Caco-2 (cell line): Measurements from ENCODE around the gene ZBTB38. TPM values are rescaled to one million over a fixed set of nuclear protein-coding genes. Genes with fewer than 3 reads are reported as not detected.
A peak's percentile ranks its signal among the peaks of the same experiment; 100 is the strongest.

ENCODE experiments used
- BruUV-seq: library from RNA; stranded (reverse); fragments of 400-500 nt; replicated peaks from 2 replicates; lab custom pipeline; 2021; lab: Mats Ljungman, UMichigan
- CTCF ChIA-PET: fragments of 300-600 bp; sonication (Branson Sonifier 250); formaldehyde crosslinking; loops from one replicate; lab custom pipeline; 2022; ENCODE audit warnings: antibody characterized with exemption; lab: Charles Lee
- POLR2A ChIA-PET: fragments of 300-600 bp; sonication (Branson Sonifier 250); formaldehyde crosslinking; loops from one replicate; lab custom pipeline; 2022; ENCODE audit warnings: antibody characterized with exemption; lab: Charles Lee
- DNase-seq, 2 experiments: peaks; one replicate each; pipeline versions ENCODE4 v3.0.0 to v3.0.0-alpha.2; 2020 to 2022
- H3K27me3 ChIP-seq: replicated peaks from 2 replicates; pipeline ENCODE4 v1.6.0; 2011; ENCODE audit warnings: low read length; ENCODE audit not compliant: control insufficient read depth, insufficient read depth
- H3K36me3 ChIP-seq: 2 replicates; pipeline ENCODE4 v1.5.1; 2011; ENCODE audit warnings: low read length; ENCODE audit not compliant: control insufficient read depth, insufficient read depth
- H3K4me1 ChIP-seq: fragments of 250-450 bp; sonication (Bioruptor Pico); 2 replicates; pipeline ENCODE4 v1.5.1; 2020; ENCODE audit warnings: mild to moderate bottlenecking
- H3K4me3 ChIP-seq: 2 replicates; pipeline ENCODE4 v1.5.1; 2011; ENCODE audit warnings: low read depth, mild to moderate bottlenecking, control low read depth, low read length
- H3K9me3 ChIP-seq: fragments of 250-450 bp; sonication (Bioruptor Pico); 2 replicates; pipeline ENCODE4 v1.5.1; 2020; ENCODE audit warnings: mild to moderate bottlenecking, moderate library complexity
- H3K27ac Mint-ChIP-seq: one replicate; pipeline ENCODE4 v1.8.0; 2022; ENCODE audit warnings: mixed read lengths; ENCODE audit not compliant: unreplicated experiment
- H3K27me3 Mint-ChIP-seq: one replicate; pipeline ENCODE4 v1.8.0; 2022; ENCODE audit warnings: mixed read lengths; ENCODE audit not compliant: insufficient read depth, unreplicated experiment
- H3K36me3 Mint-ChIP-seq: one replicate; pipeline ENCODE4 v1.8.0; 2022; ENCODE audit warnings: mild to moderate bottlenecking, mixed read lengths; ENCODE audit not compliant: insufficient read depth, unreplicated experiment
- H3K4me1 Mint-ChIP-seq: one replicate; pipeline ENCODE4 v1.8.0; 2022; ENCODE audit warnings: low read depth, mixed read lengths; ENCODE audit not compliant: unreplicated experiment
- H3K4me3 Mint-ChIP-seq: one replicate; pipeline ENCODE4 v1.8.0; 2022; ENCODE audit warnings: mild to moderate bottlenecking, moderate library complexity, mixed read lengths; ENCODE audit not compliant: unreplicated experiment
- H3K9me3 Mint-ChIP-seq: one replicate; pipeline ENCODE4 v1.8.0; 2022; ENCODE audit warnings: mixed read lengths; ENCODE audit not compliant: unreplicated experiment
- CTCF ChIP-seq, 2 experiments: fragments of 200-600 bp in 1 of 2; IDR thresholded peaks; 1 replicate in 1 of 2; 2 replicates in 1 of 2; pipeline versions ENCODE4 v1.5.1 to v1.8.0; 2011 to 2022; ENCODE audit warnings: antibody characterized with exemption in 1 of 2, control low read depth in 1 of 2, inconsistent platforms in 1 of 2, low read depth in 1 of 2, low read length in 1 of 2, mild to moderate bottlenecking in 1 of 2, moderate library complexity in 1 of 2; ENCODE audit not compliant: insufficient read depth in 1 of 2, severe bottlenecking in 1 of 2, unreplicated experiment in 1 of 2
- intact Hi-C: fragments of 100-400 bp; cut with micrococcal nuclease; formaldehyde crosslinking; loops from one replicate; pipeline ENCODE4 v1.10.0; 2022; ENCODE audit not compliant: unreplicated experiment
- total RNA-seq: library from RNA; stranded (reverse); gene quantifications from 2 replicates; pipeline ENCODE4 v1.2.3, GENCODE V29; 2022

ZBTB38 gene
- total RNA-seq, 1 experiment from 2014 or later: 74.1 TPM

- no peaks in the 10 kb centered on the region for H3K9me3 Mint-ChIP-seq
- peaks cover 11% of the 10 kb centered on the region for H3K4me1 Mint-ChIP-seq
- no peaks in the 10 kb centered on the region for H3K36me3 Mint-ChIP-seq
- no peaks in the 10 kb centered on the region for H3K36me3 ChIP-seq
- peaks cover 3% of the 10 kb centered on the region for H3K27me3 Mint-ChIP-seq
- no peak for TF ChIP-seq CTCF (IDR thresholded peaks at IDR 0.05; ENCODE audit: insufficient read depth in 1 of 2, low read depth in 1 of 2, low read length in 1 of 2, severe bottlenecking in 1 of 2, unreplicated experiment in 1 of 2)
- no peaks in the 10 kb centered on the region for H3K9me3 ChIP-seq
- no peak overlapping the region for H3K27ac Mint-ChIP-seq
- BruUV-seq: no TSS peak
- CTCF ChIA-PET: interaction anchor here (1.3 to 2.2 kb wide), 3 partner anchors 23 to 100 kb away, joined by 4 to 10 read pairs (median 6); no protein-coding TSS in a partner anchor
- intact Hi-C loops: no loop called here
- H3K4me1 ChIP-seq: peaks cover 11% of the 10 kb centered on the region
- no peaks in the 10 kb centered on the region for H3K27me3 ChIP-seq
- no peak overlapping the region for H3K4me3 ChIP-seq
- no peak for DNase-seq
- H3K4me3 Mint-ChIP-seq: no peak overlapping the region
- POLR2A ChIA-PET: no interaction called here
Observed at GRCh38 chr3:141355242-141355641, 13.1 kb upstream of the ZBTB38 start.

- peaks cover 3% of the 10 kb centered on the region for H3K27me3 Mint-ChIP-seq
- Histone ChIP-seq H3K36me3 (no peaks in the 10 kb centered on the region), H3K9me3 (no peaks in the 10 kb centered on the region), H3K27me3 (no peaks in the 10 kb centered on the region), H3K4me3 (no peak overlapping the region), H3K4me1 (peaks cover 11% of the 10 kb centered on the region)
- no peak for TF ChIP-seq CTCF (IDR thresholded peaks at IDR 0.05; ENCODE audit: insufficient read depth in 1 of 2, low read depth in 1 of 2, low read length in 1 of 2, severe bottlenecking in 1 of 2, unreplicated experiment in 1 of 2)
- H3K36me3 Mint-ChIP-seq: peaks cover 4% of the 10 kb centered on the region
- peaks cover 2% of the 10 kb centered on the region for H3K9me3 Mint-ChIP-seq
- ChIA-PET POLR2A (no interaction called here), CTCF (interaction anchor here (2.2 kb wide), 1 partner anchor 99 kb away, joined by 6 read pairs; no protein-coding TSS in a partner anchor)
- H3K4me3 Mint-ChIP-seq: no peak overlapping the region
- intact Hi-C loops: no loop called here
- H3K27ac Mint-ChIP-seq: no peak overlapping the region
- no TSS peak for BruUV-seq
- no peak for DNase-seq
- peaks cover 12% of the 10 kb centered on the region for H3K4me1 Mint-ChIP-seq
Observed at GRCh38 chr3:141356046-141356445, 12.3 kb upstream of the ZBTB38 start.

GRCh38 chr3:141360888-141361598, 7.3 kb upstream of the ZBTB38 start:
- no peak overlapping the region for H3K4me3 ChIP-seq
- DNase-seq: peak; percentile 87 to 88
- ChIA-PET POLR2A (interaction anchor here (0.7 to 1.1 kb wide), 2 partner anchors 49 to 126 kb away, joined by 3 to 7 read pairs; no protein-coding TSS in a partner anchor), CTCF (interaction anchor here (0.5 to 2.2 kb wide), 24 partner anchors 11 to 201 kb away, joined by 3 to 23 read pairs (median 4); partner anchors contain the start of gene PXYLP1)
- H3K9me3 Mint-ChIP-seq: peaks cover 9% of the 10 kb centered on the region
- peaks cover 25% of the 10 kb centered on the region for H3K4me1 ChIP-seq
- no peaks in the 10 kb centered on the region for H3K27me3 Mint-ChIP-seq
- no peaks in the 10 kb centered on the region for H3K27me3 ChIP-seq
- H3K36me3 ChIP-seq: no peaks in the 10 kb centered on the region
- no TSS peak for BruUV-seq
- peaks cover 9% of the 10 kb centered on the region; the same call in 1 of the 2 replicates for H3K9me3 ChIP-seq
- intact Hi-C loops: loop anchor here (1.0 to 2.0 kb wide), 7 partner anchors 9 to 200 kb away; no protein-coding TSS in a partner anchor
- peak; percentile 56 to 76 for TF ChIP-seq CTCF (IDR thresholded peaks at IDR 0.05; ENCODE audit: insufficient read depth in 1 of 2, low read depth in 1 of 2, low read length in 1 of 2, severe bottlenecking in 1 of 2, unreplicated experiment in 1 of 2)
- H3K4me1 Mint-ChIP-seq: peaks cover 26% of the 10 kb centered on the region
- no peak overlapping the region for H3K4me3 Mint-ChIP-seq
- peak overlapping the region; percentile 87 for H3K27ac Mint-ChIP-seq
- H3K36me3 Mint-ChIP-seq: peaks cover 15% of the 10 kb centered on the region
